NCI-H1694 (cell line): ENCODE results near the gene LMBR1.
"Not testable (repeated sequence)": the region's sequence is repeated elsewhere in the genome, so short reads cannot be mapped to it uniquely, and the experiment has no call there.

Source experiments
- DNase-seq: peaks from one replicate; lab custom pipeline; 2025; lab: John Stamatoyannopoulos, UW

The LMBR1 gene

GRCh38 chr7:156754201-156754600, 138.8 kb downstream of the LMBR1 start:
- DNase-seq, result no peak

GRCh38 chr7:156753630-156754029, 139.4 kb downstream of the LMBR1 start:
- no peak for DNase-seq

- DNase-seq, result no peak
Observed at GRCh38 chr7:156753229-156753560, 139.8 kb downstream of the LMBR1 start.

GRCh38 chr7:156752367-156753228, 140.4 kb downstream of the LMBR1 start:
- DNase-seq, result no peak

GRCh38 chr7:156751319-156751718, 141.7 kb downstream of the LMBR1 start:
- DNase-seq, result no peak

GRCh38 chr7:156747718-156748117, 145.3 kb downstream of the LMBR1 start:
- no peak for DNase-seq

- no peak for DNase-seq
Observed at GRCh38 chr7:156746891-156747290, 146.1 kb downstream of the LMBR1 start.

- DNase-seq, result no peak
Observed at GRCh38 chr7:156739596-156739995, 153.4 kb downstream of the LMBR1 start.

GRCh38 chr7:156735851-156736250, 157.1 kb downstream of the LMBR1 start:
- no peak for DNase-seq

GRCh38 chr7:156733638-156734037, 159.3 kb downstream of the LMBR1 start:
- DNase-seq, result no peak

- no peak for DNase-seq
Observed at GRCh38 chr7:156732091-156732625, 160.8 kb downstream of the LMBR1 start.

- DNase-seq, result no peak
Observed at GRCh38 chr7:156731651-156732050, 161.3 kb downstream of the LMBR1 start.

GRCh38 chr7:156725936-156726335, 167.0 kb downstream of the LMBR1 start:
- no peak for DNase-seq

GRCh38 chr7:156725073-156725472, 167.9 kb downstream of the LMBR1 start:
- no peak for DNase-seq

GRCh38 chr7:156722043-156722826, 170.7 kb downstream of the LMBR1 start:
- no peak for DNase-seq

- no peak for DNase-seq
Observed at GRCh38 chr7:156703773-156704482, 189.1 kb downstream of the LMBR1 start.

- no peak for DNase-seq
Observed at GRCh38 chr7:156703209-156703608, 189.8 kb downstream of the LMBR1 start.

GRCh38 chr7:156702399-156702798, 190.6 kb downstream of the LMBR1 start:
- DNase-seq, result no peak

- DNase-seq, result not testable (repeated sequence)
Observed at GRCh38 chr7:156701787-156702186, 191.2 kb downstream of the LMBR1 start.

GRCh38 chr7:156698512-156698911, 194.5 kb downstream of the LMBR1 start:
- not testable (repeated sequence) for DNase-seq

- not testable (repeated sequence) for DNase-seq
Observed at GRCh38 chr7:156697283-156697682, 195.7 kb downstream of the LMBR1 start.

- DNase-seq, result no peak
Observed at GRCh38 chr7:156693627-156694026, 199.4 kb downstream of the LMBR1 start.
